ENCODE measurements around the gene VPS4A.
"Not testable (repeated sequence)": the region's sequence is repeated elsewhere in the genome, so short reads cannot be mapped to it uniquely, and the experiment has no call there.

The VPS4A gene

DNA sequence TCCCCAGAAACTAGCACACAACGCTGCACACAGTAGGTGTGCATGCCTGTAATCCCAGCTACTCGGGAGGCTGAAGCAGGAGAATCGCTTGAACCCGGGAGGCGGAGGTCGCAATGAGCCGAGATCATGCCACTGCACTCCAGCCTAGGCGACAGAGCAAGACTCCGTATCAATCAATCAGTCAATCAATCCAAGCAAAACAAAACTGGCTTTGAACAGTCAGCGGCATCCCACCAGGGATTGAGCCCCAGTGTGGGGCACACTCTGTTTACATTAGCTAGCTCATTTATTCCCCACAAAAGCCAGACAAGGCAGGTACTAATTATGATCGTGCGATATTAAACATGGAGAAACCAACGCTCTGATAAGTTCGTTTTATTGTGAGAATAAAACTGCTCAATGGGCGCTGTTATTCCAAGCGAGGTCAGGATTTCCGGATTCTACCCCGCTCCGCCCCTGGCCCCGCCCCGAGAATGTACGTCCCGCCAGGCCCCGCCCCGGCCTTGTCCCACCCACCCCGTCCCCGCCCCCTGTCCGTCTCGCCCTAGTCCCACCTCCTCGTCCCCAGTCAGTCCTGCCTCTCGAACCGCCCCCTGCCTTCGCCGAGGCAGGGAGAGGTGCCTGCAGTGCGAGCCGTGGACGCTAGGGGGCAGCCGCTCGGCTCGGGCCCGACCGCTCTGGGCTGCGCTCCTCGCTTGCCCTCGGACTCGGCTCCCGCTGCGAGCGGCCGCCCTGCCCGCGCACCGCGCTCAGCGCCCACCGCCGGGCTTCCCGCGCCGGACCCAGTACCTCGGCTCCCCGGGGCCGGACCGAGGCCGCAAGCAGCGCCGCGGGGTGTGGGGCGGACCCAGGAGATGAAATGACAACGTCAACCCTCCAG lies at the start of gene VPS4A:
Gene VPS4A (plus strand): TSS at position 698 of the 880 bp plus-strand sequence. CDS start 162 bp downstream, at position 860.
- peak; percentile 96 for DNase-seq (ENCODE audit: low spot score)

GRCh38 chr16:69266334-69267063 lies 44.7 kb upstream of the VPS4A start:
- no peak for DNase-seq (ENCODE audit: low spot score)

GRCh38 chr16:69267633-69268032 lies 43.5 kb upstream of the VPS4A start:
- DNase-seq (ENCODE audit: low spot score), result no peak

DNA sequence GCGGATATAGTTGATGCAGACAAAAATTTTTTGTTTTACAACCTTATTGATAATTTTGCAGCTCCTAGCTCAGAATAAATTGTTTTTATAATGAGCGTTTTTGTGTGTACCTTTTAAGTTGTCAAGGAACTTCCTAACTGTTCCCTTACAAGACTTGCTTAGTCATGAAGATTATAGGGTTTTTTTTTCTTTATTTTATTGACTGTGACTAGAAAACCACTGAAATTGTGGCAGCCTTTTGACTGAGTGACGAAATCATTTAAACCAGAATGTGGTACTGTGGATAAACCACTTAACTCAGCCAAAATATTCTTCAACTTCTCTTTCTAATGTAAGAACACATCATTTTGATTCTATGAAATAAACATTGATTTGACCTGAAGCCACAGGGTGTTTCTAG lies 40.8 kb upstream of the VPS4A start:
- no peak for DNase-seq (ENCODE audit: low spot score)

DNA sequence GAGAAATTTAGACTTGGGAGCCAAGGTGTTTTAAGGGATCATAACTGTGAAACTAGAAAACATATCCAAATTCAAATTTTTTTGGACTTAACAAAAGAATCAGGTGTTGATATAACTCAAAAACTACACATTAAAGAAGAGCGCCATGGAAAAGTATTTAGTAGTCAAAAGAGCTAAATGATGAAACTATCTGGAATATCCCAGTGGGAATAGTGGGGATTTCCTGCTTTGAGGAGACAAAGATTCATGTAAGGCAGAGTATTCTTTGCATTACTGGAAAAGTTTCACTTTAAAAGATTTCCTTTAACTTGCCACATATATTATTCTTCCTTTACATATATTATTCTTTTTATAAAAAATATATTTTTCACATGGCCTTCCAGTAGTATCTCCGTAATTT lies 40.3 kb upstream of the VPS4A start:
- no peak for DNase-seq (ENCODE audit: low spot score)

DNA sequence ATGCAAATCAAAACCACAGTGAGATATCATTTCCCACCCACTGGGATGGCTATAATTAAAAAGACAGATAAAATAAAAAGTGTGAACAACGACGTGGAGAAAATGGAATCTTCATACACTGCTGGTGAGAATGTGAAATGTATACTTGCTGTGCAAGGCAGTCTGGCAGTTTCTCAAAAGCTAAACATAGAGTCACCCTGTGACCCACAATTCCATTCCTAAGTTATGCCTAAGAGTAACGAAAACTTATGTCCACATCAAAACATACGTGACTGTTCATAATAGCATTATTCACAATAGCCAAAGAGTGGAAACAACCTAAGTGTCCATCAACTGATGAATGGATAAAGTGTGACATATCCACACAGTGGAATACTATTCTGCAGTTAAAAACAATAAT lies 38.1 kb upstream of the VPS4A start:
- no peak for DNase-seq (ENCODE audit: low spot score)

GRCh38 chr16:69274699-69275235 lies 36.4 kb upstream of the VPS4A start:
- DNase-seq (ENCODE audit: low spot score), result no peak

DNA sequence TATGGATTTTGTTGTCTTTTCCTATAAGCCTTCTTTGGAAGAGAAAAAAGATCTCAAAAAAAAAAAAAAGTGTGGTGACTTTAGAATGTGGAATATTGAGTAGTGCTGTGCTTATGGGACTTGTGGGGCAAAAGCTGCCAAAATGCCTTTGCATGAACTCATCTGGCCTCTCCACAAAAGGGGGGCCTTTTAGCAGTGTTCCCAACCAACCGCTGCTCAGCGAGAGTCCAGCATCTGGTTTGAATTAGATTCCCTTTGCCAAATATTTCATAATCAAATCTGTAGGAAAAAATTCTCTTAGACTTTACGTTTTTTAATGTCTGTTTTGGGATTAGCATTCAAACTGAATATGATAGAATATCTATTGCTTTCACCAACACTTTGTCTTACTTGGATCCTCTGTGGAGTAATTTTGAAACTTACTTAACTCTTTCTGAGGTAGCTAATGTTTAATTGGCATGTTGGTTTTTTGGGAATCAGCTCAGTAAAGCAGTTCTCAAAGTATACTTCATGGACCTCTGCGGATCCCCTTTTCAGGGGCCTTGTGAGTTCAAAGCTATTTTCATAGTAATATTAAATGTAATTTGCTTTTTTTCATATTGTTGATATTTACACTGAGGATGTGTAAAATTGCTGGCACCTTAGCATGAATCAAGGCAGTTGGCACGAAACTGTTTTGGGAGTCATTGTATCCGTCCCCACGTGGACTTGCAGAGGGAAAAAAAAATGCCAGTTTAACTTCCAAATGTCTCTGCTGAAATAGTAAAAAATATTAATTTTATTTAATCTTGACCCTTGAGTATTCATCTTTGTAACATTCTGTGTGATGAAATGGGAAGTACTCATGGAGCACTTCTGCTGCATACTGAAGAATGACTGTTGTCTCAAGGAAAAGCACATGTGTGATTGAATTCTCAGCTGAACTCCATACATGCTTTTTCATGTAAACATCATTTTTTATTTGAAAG lies 34.7 kb upstream of the VPS4A start:
- no peak for DNase-seq (ENCODE audit: low spot score)

DNA sequence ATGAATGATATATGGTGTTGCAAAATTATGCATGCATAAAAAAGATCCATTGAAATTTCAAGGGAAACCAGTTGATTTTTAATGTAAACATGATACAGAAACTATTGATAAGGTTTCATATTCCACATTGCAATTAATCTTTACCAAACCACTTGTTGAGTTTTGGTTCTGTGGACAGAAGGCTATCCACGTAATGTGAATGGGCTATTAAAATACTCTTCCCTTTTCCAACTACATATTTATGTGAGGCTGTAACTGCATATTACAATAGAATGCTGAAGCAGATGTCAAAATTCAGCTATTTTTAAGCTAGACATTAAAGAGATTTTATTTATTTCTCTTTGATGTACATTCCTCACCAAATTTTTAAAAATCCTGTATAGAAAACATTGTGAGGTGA lies 33.7 kb upstream of the VPS4A start:
- no peak for DNase-seq (ENCODE audit: low spot score)

DNA sequence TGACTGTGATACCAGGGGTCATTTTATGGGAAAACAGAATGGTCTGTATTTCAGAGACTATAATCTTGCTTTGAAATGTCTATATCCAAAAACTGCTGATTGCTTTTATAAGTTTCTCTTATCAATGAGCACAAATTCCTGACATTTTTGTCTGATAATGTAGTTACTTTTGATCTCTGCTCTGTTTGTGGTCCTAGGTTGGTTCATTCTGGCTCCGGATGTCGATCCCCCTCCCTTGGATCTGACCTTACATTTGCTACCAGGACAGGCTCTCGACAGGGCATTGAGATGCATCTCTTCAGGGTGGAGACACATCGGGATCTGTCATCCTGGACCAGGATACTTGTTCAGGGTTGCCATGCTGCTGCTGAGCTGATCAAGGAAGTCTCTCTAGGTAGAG lies 27.3 kb upstream of the VPS4A start:
- DNase-seq (ENCODE audit: low spot score), result no peak

DNA sequence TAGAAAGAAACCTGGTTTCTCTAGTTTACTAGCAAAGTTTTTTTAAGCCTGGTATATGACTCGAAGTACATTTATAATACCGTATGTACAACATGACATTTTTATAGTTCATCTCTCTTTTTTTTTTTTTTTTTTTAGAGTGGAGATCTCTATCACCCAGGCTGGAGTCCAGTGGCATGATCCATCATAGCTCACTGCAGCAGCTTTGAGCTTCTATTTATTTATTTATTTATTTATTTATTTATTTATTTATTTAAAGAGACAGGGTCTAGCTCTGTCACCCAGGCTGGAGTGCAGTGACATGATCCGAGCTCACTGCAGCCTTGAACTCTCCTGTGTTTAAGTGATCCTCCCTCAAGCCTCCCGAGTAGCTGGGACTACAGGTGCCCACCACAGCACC lies 25.9 kb upstream of the VPS4A start:
- no peak for DNase-seq (ENCODE audit: low spot score)

DNA sequence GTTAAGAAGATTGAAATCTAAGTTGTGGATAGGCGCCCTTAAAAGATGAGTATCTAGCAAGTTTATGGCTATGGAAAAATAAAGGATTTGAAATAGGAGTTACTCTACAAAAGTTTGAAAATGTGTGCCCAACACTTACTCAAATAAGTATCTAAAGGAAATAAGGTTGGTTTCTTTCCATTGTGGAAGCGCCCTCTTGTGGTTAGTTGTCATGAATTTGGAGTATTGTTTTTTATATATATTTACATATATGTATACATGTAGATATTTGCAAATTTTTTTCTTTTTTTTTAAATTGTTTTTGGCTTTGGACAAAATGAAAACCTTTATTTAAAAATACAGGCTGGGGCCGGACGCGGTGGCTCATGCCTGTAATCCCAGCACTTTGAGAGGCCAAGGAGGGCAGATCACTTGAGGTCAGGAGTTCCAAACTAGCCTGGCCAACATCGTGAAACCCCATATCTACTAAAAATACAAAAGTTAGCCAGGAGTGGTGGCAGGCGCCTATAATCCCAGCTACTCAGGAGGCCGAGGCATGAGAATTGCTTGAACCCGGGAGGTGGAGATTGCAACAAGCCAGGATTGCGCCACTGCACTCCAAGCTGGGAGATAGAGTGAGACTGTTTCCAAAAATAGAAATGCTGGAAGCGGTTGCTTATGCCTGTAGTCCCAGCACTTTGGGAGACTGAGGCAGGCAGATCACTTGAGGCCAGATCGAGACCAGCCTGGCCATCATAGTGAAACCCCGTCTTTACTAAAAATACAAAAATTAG lies 24.0 kb upstream of the VPS4A start:
- peak; percentile 60 for DNase-seq (ENCODE audit: low spot score)

DNA sequence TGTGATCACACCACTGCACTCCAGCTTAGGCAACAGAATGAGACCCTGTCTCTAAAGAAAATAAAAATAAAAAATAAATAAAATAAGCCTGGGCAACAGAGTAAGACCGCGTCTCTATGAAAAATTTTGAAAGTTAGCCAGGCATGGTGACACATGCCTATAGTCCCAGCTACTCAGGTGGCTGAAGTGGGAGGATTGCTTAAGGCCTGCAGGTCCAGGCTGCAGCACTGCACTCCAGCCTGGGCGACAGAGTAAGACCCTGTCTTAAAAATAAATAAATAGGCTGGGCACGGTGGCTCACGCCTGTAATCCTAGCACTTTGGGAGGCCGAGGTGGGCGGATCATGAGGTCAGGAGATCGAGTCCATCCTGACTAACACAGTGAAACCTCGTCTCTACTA lies 19.5 kb upstream of the VPS4A start:
- not testable (repeated sequence) for DNase-seq (ENCODE audit: low spot score)

- no peak for DNase-seq (ENCODE audit: low spot score)
Measured at GRCh38 chr16:69293401-69293800, 17.7 kb upstream of the VPS4A start.

DNA sequence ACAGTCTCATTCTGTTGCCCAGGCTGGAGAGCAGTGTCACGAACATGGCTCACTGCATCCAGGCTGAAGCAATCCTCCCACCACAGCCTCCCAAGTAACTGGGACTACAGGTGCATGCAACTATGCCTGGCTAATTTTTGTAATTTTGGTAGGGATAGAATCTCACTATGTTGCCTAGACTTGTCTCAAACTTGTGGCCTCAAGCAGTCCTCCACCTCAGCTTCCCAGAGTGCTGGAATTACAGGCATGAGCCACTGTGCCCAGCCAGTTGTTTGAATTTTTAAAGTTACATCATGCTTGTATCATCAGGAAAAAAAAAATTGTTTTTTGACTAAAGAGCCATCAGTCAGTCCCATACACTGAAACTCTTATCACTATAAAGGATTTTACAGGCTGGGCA lies 17.1 kb upstream of the VPS4A start:
- DNase-seq (ENCODE audit: low spot score), result no peak

DNA sequence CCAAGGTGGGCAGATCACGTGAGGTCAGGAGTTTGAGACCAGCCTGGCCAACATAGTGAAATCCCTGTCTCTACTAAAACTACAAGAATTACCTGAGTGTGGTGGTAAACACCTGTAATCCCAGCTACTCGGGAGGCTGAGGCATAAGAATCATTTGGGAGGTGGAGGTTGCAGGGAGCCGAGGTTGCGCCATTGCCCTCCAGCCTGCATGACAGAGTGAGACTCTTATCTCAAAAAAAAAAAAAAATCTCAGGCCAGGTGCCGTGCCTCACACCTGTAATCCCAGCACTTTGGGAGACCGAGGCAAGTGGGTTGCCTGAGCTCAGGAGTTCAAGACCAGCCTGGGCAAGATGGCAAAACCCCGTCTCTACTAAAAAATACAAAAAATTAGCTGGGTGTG lies 14.4 kb upstream of the VPS4A start:
- DNase-seq (ENCODE audit: low spot score), result not testable (repeated sequence)

- DNase-seq (ENCODE audit: low spot score), result no peak
Measured at GRCh38 chr16:69298261-69298660, 12.9 kb upstream of the VPS4A start.

DNA sequence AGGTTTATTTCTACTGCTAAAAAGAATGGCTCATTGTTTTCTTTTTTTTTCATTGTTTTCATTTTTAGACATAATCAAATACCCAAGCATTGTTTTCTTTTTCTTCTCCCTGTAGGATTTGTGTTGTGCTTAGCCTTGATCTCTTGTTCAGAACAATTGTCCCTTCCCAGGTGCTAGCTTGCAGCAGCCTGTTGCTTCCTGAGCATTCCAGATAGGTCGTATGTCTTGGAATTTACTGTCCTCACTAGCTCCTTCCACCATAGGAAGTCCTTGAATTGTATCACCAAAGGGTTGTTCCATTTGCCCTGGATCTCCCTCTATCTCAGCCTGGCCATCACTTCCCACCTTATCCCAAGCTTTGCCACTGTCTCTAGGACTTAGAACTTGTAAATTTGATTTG lies 10.0 kb upstream of the VPS4A start:
- no peak for DNase-seq (ENCODE audit: low spot score)

DNA sequence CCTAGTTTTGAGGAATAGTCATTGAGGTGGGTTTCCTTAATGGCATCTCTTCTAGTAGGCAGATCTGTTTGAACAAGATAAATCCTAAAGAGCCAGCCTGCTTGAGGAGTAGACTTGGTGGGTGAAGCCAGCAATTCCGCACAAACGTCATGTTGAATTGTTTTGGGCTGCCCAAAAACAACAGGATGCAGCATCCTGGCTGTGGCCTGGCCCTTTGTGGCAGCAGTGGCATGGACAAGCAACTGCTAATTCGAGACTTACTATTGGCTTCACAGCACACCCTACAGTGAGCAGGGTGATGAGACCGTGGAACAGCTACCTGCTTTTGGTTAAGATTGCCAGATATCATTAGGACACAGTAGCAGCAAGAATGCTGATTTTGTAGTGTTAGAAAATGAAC lies 9.3 kb upstream of the VPS4A start:
- no peak for DNase-seq (ENCODE audit: low spot score)

GRCh38 chr16:69302301-69302700 lies 8.8 kb upstream of the VPS4A start:
- DNase-seq (ENCODE audit: low spot score), result no peak

- no peak for DNase-seq (ENCODE audit: low spot score)
Measured at GRCh38 chr16:69306031-69306430, 5.1 kb upstream of the VPS4A start.

All from cerebellar cortex (tissue), 1 donor.